ENCODE data around the gene ISX.

The ISX gene

GRCh38 chr22:35092406-35092805 is 26.4 kb downstream of the ISX start:
- no peak for TF ChIP-seq EZH2phosphoT487 (IDR thresholded peaks at IDR 0.05; ENCODE audit: borderline replicate concordance, low read length)
- TF ChIP-seq CTCF (IDR thresholded peaks at IDR 0.05; ENCODE audit: low read depth, low read length, poor library complexity, severe bottlenecking): no peak
- Histone ChIP-seq H3K36me3 (ENCODE audit: control insufficient read depth, low read length) (no peaks in the 10 kb centered on the region), H3K4me3 (ENCODE audit: low read length) (no peak overlapping the region), H3K4me1 (ENCODE audit: control insufficient read depth, low read length) (peaks cover 24% of the 10 kb centered on the region), H3F3A (ENCODE audit: control insufficient read depth, insufficient read depth) (no peaks in the 10 kb centered on the region), H3K9me3 (ENCODE audit: control insufficient read depth, insufficient read depth, low read length) (no peaks in the 10 kb centered on the region), H4K20me1 (ENCODE audit: control insufficient read depth, insufficient read depth, low read depth, low read length) (no peaks in the 10 kb centered on the region), H3K9me2 (replicated peaks; ENCODE audit: control insufficient read depth, low read length) (no peaks in the 10 kb centered on the region), H3K4me2 (ENCODE audit: low read length) (no peak overlapping the region), H3K79me2 (ENCODE audit: control insufficient read depth, low read length) (no peaks in the 10 kb centered on the region), H3K27ac (ENCODE audit: low read depth, low read length) (no peak overlapping the region), H3K27me3 (ENCODE audit: control insufficient read depth, low read length) (no peaks in the 10 kb centered on the region)

- no peaks in the 10 kb centered on the region for H3K27me3 ChIP-seq (ENCODE audit: control insufficient read depth, low read length)
- H3F3A ChIP-seq (ENCODE audit: control insufficient read depth, insufficient read depth): 0 out of 2 replicates have a peak, but pooled peaks cover 3% of the 10 kb centered on the region
- H3K36me3 ChIP-seq (ENCODE audit: control insufficient read depth, low read length): no peaks in the 10 kb centered on the region
- peaks cover 23% of the 10 kb centered on the region for H3K4me1 ChIP-seq (ENCODE audit: control insufficient read depth, low read length)
- no peak overlapping the region for H3K27ac ChIP-seq (ENCODE audit: low read depth, low read length)
- H3K9me3 ChIP-seq (ENCODE audit: control insufficient read depth, insufficient read depth, low read length): no peaks in the 10 kb centered on the region
- H3K4me3 ChIP-seq (ENCODE audit: low read length): no peak overlapping the region
- no peak overlapping the region for H3K4me2 ChIP-seq (ENCODE audit: low read length)
- no peaks in the 10 kb centered on the region for H3K79me2 ChIP-seq (ENCODE audit: control insufficient read depth, low read length)
- no peaks in the 10 kb centered on the region for H4K20me1 ChIP-seq (ENCODE audit: control insufficient read depth, insufficient read depth, low read depth, low read length)
- H3K9me2 ChIP-seq (replicated peaks; ENCODE audit: control insufficient read depth, low read length): no peaks in the 10 kb centered on the region
- TF ChIP-seq EZH2phosphoT487 (IDR thresholded peaks at IDR 0.05; ENCODE audit: borderline replicate concordance, low read length) (no peak), CTCF (IDR thresholded peaks at IDR 0.05; ENCODE audit: low read depth, low read length, poor library complexity, severe bottlenecking) (no peak)
These were observed 33.0 kb downstream of the ISX start for GRCh38 chr22:35098921-35099320.

- Histone ChIP-seq H3K9me3 (ENCODE audit: control insufficient read depth, insufficient read depth, low read length) (no peaks in the 10 kb centered on the region), H4K20me1 (ENCODE audit: control insufficient read depth, insufficient read depth, low read depth, low read length) (no peaks in the 10 kb centered on the region), H3F3A (ENCODE audit: control insufficient read depth, insufficient read depth) (0 out of 2 replicates have a peak, but pooled peaks cover 3% of the 10 kb centered on the region), H3K27ac (ENCODE audit: low read depth, low read length) (no peak overlapping the region), H3K4me1 (ENCODE audit: control insufficient read depth, low read length) (peaks cover 28% of the 10 kb centered on the region), H3K79me2 (ENCODE audit: control insufficient read depth, low read length) (no peaks in the 10 kb centered on the region), H3K27me3 (ENCODE audit: control insufficient read depth, low read length) (no peaks in the 10 kb centered on the region), H3K9me2 (replicated peaks; ENCODE audit: control insufficient read depth, low read length) (no peaks in the 10 kb centered on the region), H3K36me3 (ENCODE audit: control insufficient read depth, low read length) (no peaks in the 10 kb centered on the region), H3K4me2 (ENCODE audit: low read length) (no peak overlapping the region), H3K4me3 (ENCODE audit: low read length) (no peak overlapping the region)
- no peak for TF ChIP-seq CTCF (IDR thresholded peaks at IDR 0.05; ENCODE audit: low read depth, low read length, poor library complexity, severe bottlenecking)
- TF ChIP-seq EZH2phosphoT487 (IDR thresholded peaks at IDR 0.05; ENCODE audit: borderline replicate concordance, low read length): no peak
These were observed 33.9 kb downstream of the ISX start for GRCh38 chr22:35099883-35100282.

All from DOHH2 (cell line).